GM12865 (cell line): ENCODE measurements around the gene TMEM174.

ENCODE experiments used
- DNase-seq: peaks from one replicate; pipeline ENCODE4 v3.0.0; 2010; ENCODE audit warnings: low read depth
- H3K4me3 ChIP-seq: 2 replicates; pipeline ENCODE4 v1.5.1; 2011; ENCODE audit warnings: mild to moderate bottlenecking, low read depth, low read length, control low read depth
- CTCF ChIP-seq: IDR thresholded peaks from 2 replicates; pipeline ENCODE4 v1.5.1; 2011; ENCODE audit warnings: low read length, control low read depth, low read depth, inconsistent platforms; ENCODE audit not compliant: insufficient read depth; ENCODE audit errors: missing control alignments

Gene TMEM174

GRCh38 chr5:73152411-73153388, 20.3 kb upstream of the TMEM174 start:
- H3K4me3 ChIP-seq, result no peak overlapping the region
- no peak for TF ChIP-seq CTCF
- no peak for DNase-seq

- DNase-seq, result no peak
- TF ChIP-seq CTCF, result no peak
- H3K4me3 ChIP-seq, result no peak overlapping the region
Measured at GRCh38 chr5:73153513-73153912, 19.5 kb upstream of the TMEM174 start.

DNA sequence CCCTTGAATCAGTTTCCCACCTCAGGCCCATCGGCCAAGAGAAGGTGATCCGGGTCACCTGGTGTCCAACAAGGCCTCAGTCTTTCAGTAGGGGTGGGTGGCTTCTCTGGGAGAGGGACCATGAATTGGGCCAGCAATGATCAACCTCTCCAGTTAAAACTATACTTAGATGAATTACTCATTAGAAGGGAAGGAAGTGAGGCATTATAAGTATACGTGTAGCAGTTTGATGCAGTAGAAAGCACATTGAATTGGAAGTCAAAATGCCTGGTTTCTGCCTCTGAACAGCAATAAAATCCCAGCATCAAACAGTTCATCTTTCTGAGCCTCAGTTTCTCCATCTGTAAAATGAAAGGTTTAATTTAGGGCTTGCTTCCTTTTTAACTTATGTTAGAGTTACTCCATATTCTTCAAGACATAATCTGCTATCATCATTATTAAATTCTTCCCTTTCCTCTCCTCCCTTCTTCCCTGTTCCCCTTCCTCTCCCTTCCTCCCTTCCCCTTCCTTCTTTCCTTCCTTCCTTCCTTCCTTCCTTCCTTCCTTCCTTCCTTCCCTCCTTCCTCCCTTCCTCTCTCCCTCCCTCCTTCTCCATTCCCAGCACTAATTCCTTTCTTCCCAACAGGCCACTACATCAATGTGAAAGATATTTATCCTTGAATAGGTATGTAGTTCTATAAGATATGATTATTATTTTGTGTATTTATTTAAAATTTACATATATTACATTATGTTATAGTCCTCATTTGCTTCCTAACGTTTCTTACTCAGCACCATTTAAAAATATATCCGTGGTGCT, 18.6 kb upstream of the TMEM174 start:
- no peak for TF ChIP-seq CTCF
- no peak for DNase-seq

GRCh38 chr5:73155271-73156222, 17.4 kb upstream of the TMEM174 start:
- no peak for TF ChIP-seq CTCF
- no peak for DNase-seq
- no peak overlapping the region for H3K4me3 ChIP-seq

More for the DNA sequence above, 18.6 kb upstream of the TMEM174 start:
- no peak overlapping the region for H3K4me3 ChIP-seq

GRCh38 chr5:73157414-73158303, 15.3 kb upstream of the TMEM174 start:
- DNase-seq, result no peak
- TF ChIP-seq CTCF, result no peak
- no peak overlapping the region for H3K4me3 ChIP-seq
